Gastroesophageal sphincter (tissue), 3 donors: ENCODE measurements around the gene CHD6.

Experiments used
- POLR2A ChIP-seq, 2 donors: fragments of 450-650 bp; IDR thresholded peaks; one replicate each; pipeline ENCODE4 v1.6.1; 2017; ENCODE audit warnings: antibody characterized with exemption in 2 of 2, mild to moderate bottlenecking in 2 of 2, moderate library complexity in 1 of 2
- TF ChIP-seq, protein P1 (sequence below), 4 experiments: fragments of 200-600 bp in 2 of 4; fragments of 450-650 bp in 2 of 4; sonication (generic) in 1 of 4; IDR thresholded peaks; one replicate each; pipeline ENCODE4 v1.5.1; 2017 to 2019; ENCODE audit warnings: antibody characterized with exemption in 4 of 4, mild to moderate bottlenecking in 2 of 4, moderate library complexity in 2 of 4

DNA sequence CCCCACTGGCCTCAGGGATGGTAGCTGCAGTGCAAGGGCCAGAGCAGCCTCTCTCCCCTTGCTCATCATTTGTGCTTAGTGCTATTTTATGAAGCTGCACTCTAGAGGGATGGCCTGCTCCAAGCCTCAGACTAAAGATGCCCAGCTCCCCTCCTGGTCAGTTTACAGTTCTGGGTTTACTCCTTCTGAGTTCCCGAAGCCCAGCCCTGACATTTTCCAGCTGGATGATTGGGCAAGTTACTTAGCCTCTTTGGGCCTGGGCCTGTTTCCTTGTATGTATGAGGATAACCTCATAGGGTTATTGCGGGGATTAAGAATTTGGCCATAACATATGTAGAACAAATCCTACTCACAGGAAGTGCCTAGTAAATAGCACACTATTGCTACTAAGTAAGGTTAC is 219.8 kb downstream of the CHD6 start:
- TF ChIP-seq POLR2A (IDR thresholded peaks at IDR 0.05) = no peak
- TF ChIP-seq, protein P1, sequence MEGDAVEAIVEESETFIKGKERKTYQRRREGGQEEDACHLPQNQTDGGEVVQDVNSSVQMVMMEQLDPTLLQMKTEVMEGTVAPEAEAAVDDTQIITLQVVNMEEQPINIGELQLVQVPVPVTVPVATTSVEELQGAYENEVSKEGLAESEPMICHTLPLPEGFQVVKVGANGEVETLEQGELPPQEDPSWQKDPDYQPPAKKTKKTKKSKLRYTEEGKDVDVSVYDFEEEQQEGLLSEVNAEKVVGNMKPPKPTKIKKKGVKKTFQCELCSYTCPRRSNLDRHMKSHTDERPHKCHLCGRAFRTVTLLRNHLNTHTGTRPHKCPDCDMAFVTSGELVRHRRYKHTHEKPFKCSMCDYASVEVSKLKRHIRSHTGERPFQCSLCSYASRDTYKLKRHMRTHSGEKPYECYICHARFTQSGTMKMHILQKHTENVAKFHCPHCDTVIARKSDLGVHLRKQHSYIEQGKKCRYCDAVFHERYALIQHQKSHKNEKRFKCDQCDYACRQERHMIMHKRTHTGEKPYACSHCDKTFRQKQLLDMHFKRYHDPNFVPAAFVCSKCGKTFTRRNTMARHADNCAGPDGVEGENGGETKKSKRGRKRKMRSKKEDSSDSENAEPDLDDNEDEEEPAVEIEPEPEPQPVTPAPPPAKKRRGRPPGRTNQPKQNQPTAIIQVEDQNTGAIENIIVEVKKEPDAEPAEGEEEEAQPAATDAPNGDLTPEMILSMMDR (IDR thresholded peaks at IDR 0.05) = no peak
